Type B pancreatic cell (in vitro differentiated cells): ENCODE results near the gene INSC. TPM values are rescaled to one million over a fixed set of nuclear protein-coding genes. Genes with fewer than 3 reads are reported as not detected.

Experiments used
- DNase-seq: peaks from one replicate; pipeline ENCODE4 v3.0.0; 2021; ENCODE audit warnings: mixed read lengths; ENCODE audit not compliant: unreplicated experiment; ENCODE audit errors: extremely low spot score
- H3K27ac Mint-ChIP-seq: 2 replicates; pipeline ENCODE4 v1.8.0; 2021; ENCODE audit warnings: mild to moderate bottlenecking, mixed read lengths
- H3K27me3 Mint-ChIP-seq: 2 replicates; pipeline ENCODE4 v1.8.0; 2021; ENCODE audit warnings: mixed read lengths
- H3K36me3 Mint-ChIP-seq: 2 replicates; pipeline ENCODE4 v1.8.0; 2021; ENCODE audit warnings: mixed read lengths
- H3K4me1 Mint-ChIP-seq: one replicate; pipeline ENCODE4 v1.8.0; 2021; ENCODE audit warnings: mixed read lengths; ENCODE audit not compliant: unreplicated experiment
- H3K4me3 Mint-ChIP-seq: 2 replicates; pipeline ENCODE4 v1.8.0; 2021; ENCODE audit warnings: mild to moderate bottlenecking, mixed read lengths
- H3K9me3 Mint-ChIP-seq: 2 replicates; pipeline ENCODE4 v1.8.0; 2021; ENCODE audit warnings: mixed read lengths
- CTCF ChIP-seq: fragments of 200-600 bp; sonication (generic); conservative IDR thresholded peaks from 2 replicates; pipeline ENCODE4 v1.5.0; 2021; ENCODE audit warnings: antibody characterized with exemption, mild to moderate bottlenecking
- total RNA-seq: library from RNA; stranded (reverse); gene quantifications from 2 replicates; pipeline ENCODE4 v1.2.1, GENCODE V29; 2021; ENCODE audit warnings: low replicate concordance

The INSC gene
- total RNA-seq, 1 donor from 2014 or later: 1.2 TPM

GRCh38 chr11:15229069-15229468 lies 114.3 kb downstream of the INSC start:
- no peaks in the 10 kb centered on the region for H3K4me1 Mint-ChIP-seq
- no peak overlapping the region for H3K27ac Mint-ChIP-seq
- no peaks in the 10 kb centered on the region for H3K36me3 Mint-ChIP-seq
- no peaks in the 10 kb centered on the region for H3K9me3 Mint-ChIP-seq
- peaks cover 11% of the 10 kb centered on the region for H3K27me3 Mint-ChIP-seq
- no peak overlapping the region for H3K4me3 Mint-ChIP-seq
- DNase-seq: no peak
- TF ChIP-seq CTCF: no peak

GRCh38 chr11:15232496-15232895 lies 117.8 kb downstream of the INSC start:
- no peak for DNase-seq
- no peaks in the 10 kb centered on the region for H3K4me1 Mint-ChIP-seq
- no peak overlapping the region for H3K27ac Mint-ChIP-seq
- H3K36me3 Mint-ChIP-seq: no peaks in the 10 kb centered on the region
- H3K4me3 Mint-ChIP-seq: no peak overlapping the region
- H3K27me3 Mint-ChIP-seq: no peaks in the 10 kb centered on the region
- H3K9me3 Mint-ChIP-seq: no peaks in the 10 kb centered on the region
- TF ChIP-seq CTCF: no peak

- Mint-ChIP-seq H3K27ac (no peak overlapping the region), H3K9me3 (peaks cover 4% of the 10 kb centered on the region), H3K36me3 (no peaks in the 10 kb centered on the region), H3K27me3 (peaks cover 5% of the 10 kb centered on the region), H3K4me1 (no peaks in the 10 kb centered on the region), H3K4me3 (no peak overlapping the region)
- TF ChIP-seq CTCF: no peak
- DNase-seq: no peak
Measured at GRCh38 chr11:15233371-15234165, 118.8 kb downstream of the INSC start.

- Mint-ChIP-seq H3K27me3 (peaks cover 5% of the 10 kb centered on the region), H3K27ac (no peak overlapping the region), H3K4me3 (no peak overlapping the region), H3K4me1 (no peaks in the 10 kb centered on the region), H3K9me3 (peaks cover 4% of the 10 kb centered on the region), H3K36me3 (no peaks in the 10 kb centered on the region)
- no peak for TF ChIP-seq CTCF
- no peak for DNase-seq
Measured at GRCh38 chr11:15234796-15235195, 120.1 kb downstream of the INSC start.

GRCh38 chr11:15236559-15236958 lies 121.8 kb downstream of the INSC start:
- peaks cover 4% of the 10 kb centered on the region for H3K9me3 Mint-ChIP-seq
- no peak for TF ChIP-seq CTCF
- no peak overlapping the region for H3K27ac Mint-ChIP-seq

More at GRCh38 chr11:15236559-15236958, 121.8 kb downstream of the INSC start:
- no peaks in the 10 kb centered on the region for H3K36me3 Mint-ChIP-seq
- H3K4me3 Mint-ChIP-seq: no peak overlapping the region
- DNase-seq: no peak
- peaks cover 5% of the 10 kb centered on the region for H3K27me3 Mint-ChIP-seq
- no peaks in the 10 kb centered on the region for H3K4me1 Mint-ChIP-seq
